Keratinocyte (primary cell): Measurements from ENCODE around the gene FSD2. TPM values are rescaled to one million over a fixed set of nuclear protein-coding genes. Genes with fewer than 3 reads are reported as not detected.

Source experiments
- DNase-seq: peaks from one replicate; pipeline ENCODE4 v3.0.0-alpha.2; 2011; ENCODE audit warnings: low read depth, missing footprints, low spot score
- FAIRE-seq: peaks from 2 replicates; lab custom pipeline; 2011; peaks lifted over from hg19 to GRCh38; lab: Jason Lieb, UNC
- H2AFZ ChIP-seq: 2 replicates; pipeline ENCODE4 v1.6.0; 2012; ENCODE audit warnings: low read length, control low read depth, inconsistent platforms; ENCODE audit not compliant: control insufficient read depth
- H3K27ac ChIP-seq: 2 replicates; pipeline ENCODE4 v1.5.1; 2011; ENCODE audit warnings: low read length; ENCODE audit not compliant: control insufficient read depth, insufficient read depth
- H3K27me3 ChIP-seq: 3 replicates; pipeline ENCODE4 v1.6.0; 2011; ENCODE audit warnings: low read length; ENCODE audit not compliant: control insufficient read depth, insufficient read depth; ENCODE audit errors: extremely low read depth
- H3K36me3 ChIP-seq, 2 experiments: 2 replicates in 1 of 2; 3 replicates in 1 of 2; pipeline ENCODE4 v1.5.1; 2011; ENCODE audit warnings: low read length in 2 of 2, mild to moderate bottlenecking in 1 of 2; ENCODE audit not compliant: control insufficient read depth in 2 of 2, insufficient read depth in 2 of 2; ENCODE audit errors: extremely low read depth in 1 of 2
- H3K4me1 ChIP-seq: 3 replicates; pipeline ENCODE4 v1.5.1; 2011; ENCODE audit warnings: low read length; ENCODE audit not compliant: control insufficient read depth, insufficient read depth; ENCODE audit errors: extremely low read depth
- H3K4me2 ChIP-seq: 3 replicates; pipeline ENCODE4 v1.6.0; 2011; ENCODE audit warnings: low read depth, low read length; ENCODE audit not compliant: control insufficient read depth, insufficient read depth; ENCODE audit errors: extremely low read depth
- H3K4me3 ChIP-seq, 3 experiments: fragments of 200-600 bp in 1 of 3; sonication (generic) in 1 of 3; 2 replicates in 2 of 3; 3 replicates in 1 of 3; pipeline ENCODE4 v1.5.1; 2011 to 2016; ENCODE audit warnings: low read length in 3 of 3, mild to moderate bottlenecking in 3 of 3, control low read depth in 2 of 3, inconsistent platforms in 1 of 3, low read depth in 1 of 3, mixed read lengths in 1 of 3, mixed run types in 1 of 3, moderate library complexity in 1 of 3; ENCODE audit not compliant: control insufficient read depth in 2 of 3, insufficient read depth in 2 of 3; ENCODE audit errors: extremely low read depth in 1 of 3
- H3K79me2 ChIP-seq: 2 replicates; pipeline ENCODE4 v1.6.0; 2012; ENCODE audit warnings: low read length; ENCODE audit not compliant: control insufficient read depth, insufficient read depth
- H3K9ac ChIP-seq: 3 replicates; pipeline ENCODE4 v1.6.0; 2011; ENCODE audit warnings: low read length; ENCODE audit not compliant: control insufficient read depth, insufficient read depth; ENCODE audit errors: extremely low read depth
- H3K9me1 ChIP-seq: 3 replicates; pipeline ENCODE4 v1.6.0; 2011; ENCODE audit warnings: low read length; ENCODE audit not compliant: control insufficient read depth, insufficient read depth; ENCODE audit errors: extremely low read depth
- H3K9me3 ChIP-seq: 2 replicates; pipeline ENCODE4 v1.5.1; 2012; ENCODE audit warnings: low read depth, low read length; ENCODE audit not compliant: control insufficient read depth
- H4K20me1 ChIP-seq: 3 replicates; pipeline ENCODE4 v1.6.0; 2011; ENCODE audit warnings: low read length; ENCODE audit not compliant: control insufficient read depth, insufficient read depth; ENCODE audit errors: extremely low read depth
- EZH2 ChIP-seq: IDR thresholded peaks from one replicate; pipeline ENCODE4 v1.6.1; 2012; ENCODE audit warnings: inconsistent platforms, mild to moderate bottlenecking, low read length, moderate library complexity
- dilution Hi-C: fragments of 300-500 bp; cut with MboI; formaldehyde crosslinking; loops from one replicate; pipeline ENCODE4 v1.7.0; 2020; ENCODE audit warnings: low sequenced_read_pairs; ENCODE audit not compliant: extremely low pct_ligation_motif_present
- polyA plus RNA-seq, 5 experiments: library from polyadenylated mRNA; depleted of rRNA in 3 of 5; stranded (reverse) in 3 of 5; stranded (forward) in 1 of 5; unstranded in 1 of 5; fragments of >200 nt; gene quantifications; 1 replicate in 1 of 5; 2 replicates in 3 of 5; 3 replicates in 1 of 5; pipeline versions ENCODE4 v1.2.1 to v1.2.3, GENCODE V29; 2011 to 2012; ENCODE audit warnings: missing spikeins in 2 of 5, low read depth in 1 of 5, low replicate concordance in 1 of 5
- TF ChIP-seq, protein P1 (sequence below), 3 experiments: IDR thresholded peaks in 1 of 3; conservative IDR thresholded peaks in 1 of 3; optimal IDR thresholded peaks in 1 of 3; 2 replicates in 2 of 3; 3 replicates in 1 of 3; pipeline versions ENCODE3 to v1.5.1; 2011; ENCODE audit warnings: low read length in 3 of 3, mild to moderate bottlenecking in 3 of 3, moderate library complexity in 2 of 3, control low read depth in 1 of 3, inconsistent platforms in 1 of 3; ENCODE audit not compliant: insufficient read depth in 2 of 3; ENCODE audit errors: extremely low read depth in 1 of 3

FSD2 gene
- polyA plus RNA-seq, 1 donor (not counting 4 experiments of a cell fraction or from before 2014, with no cell fraction given), result not detected

DNA sequence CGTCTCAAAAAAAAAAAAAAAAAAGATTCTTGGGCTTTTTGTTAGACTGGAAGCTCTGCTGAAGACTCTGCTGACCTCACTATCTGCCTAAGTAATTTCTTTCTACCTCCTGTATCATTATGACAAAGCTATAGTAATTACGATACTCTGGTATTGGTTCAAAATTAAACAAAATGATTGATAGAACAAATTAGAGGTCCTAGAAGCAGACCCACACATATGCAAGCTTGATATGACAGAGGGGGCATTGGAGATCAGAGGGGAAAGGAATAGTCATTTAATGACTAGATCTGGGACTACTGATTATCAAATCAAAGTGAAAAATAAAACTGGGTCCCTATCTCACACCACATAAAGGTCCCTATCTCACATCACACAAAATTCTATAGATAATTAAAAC is 74.3 kb downstream of the FSD2 start:
- FAIRE-seq, result no peak
- no peaks in the 10 kb centered on the region for H3K9me1 ChIP-seq
- no peak for DNase-seq

DNA sequence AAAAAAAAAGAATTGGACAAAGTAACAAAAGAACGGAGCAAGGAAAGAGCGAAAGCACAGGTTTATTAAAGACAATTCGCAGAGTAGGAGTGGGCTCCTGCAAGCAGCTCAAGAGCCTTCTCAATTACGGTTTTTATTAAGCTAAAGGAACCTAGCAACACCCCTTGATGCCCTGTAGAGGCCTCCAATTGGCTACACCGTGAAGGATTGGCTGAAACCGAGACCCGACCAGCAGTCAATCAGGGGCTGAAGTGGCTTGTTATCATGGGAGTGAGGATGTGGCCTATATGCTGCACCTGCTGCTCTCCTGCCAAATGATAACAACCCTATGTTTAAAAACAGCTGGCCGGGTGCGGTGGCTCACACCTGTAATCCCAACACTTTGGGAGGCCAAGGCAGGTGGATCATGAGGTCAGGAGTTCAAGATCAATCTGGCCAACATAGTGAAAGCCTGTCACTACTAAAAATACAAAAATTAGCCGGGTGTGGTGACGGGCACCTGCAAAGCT is 75.8 kb downstream of the FSD2 start:
- Histone ChIP-seq H3K4me1 (no peaks in the 10 kb centered on the region), H3K9me1 (no peaks in the 10 kb centered on the region), H4K20me1 (no peaks in the 10 kb centered on the region), H3K4me2 (no peak overlapping the region), H3K9ac (no peak overlapping the region), H3K79me2 (no peaks in the 10 kb centered on the region), H3K4me3 (no peak overlapping the region), H3K36me3 (peaks cover 0 to 2% of the 10 kb centered on the region in 2 experiments), H2AFZ (no peak overlapping the region), H3K27me3 (no peaks in the 10 kb centered on the region), H3K27ac (no peak overlapping the region), H3K9me3 (no peaks in the 10 kb centered on the region)
- TF ChIP-seq EZH2, result no peak
- DNase-seq (no peak), FAIRE-seq (no peak)
- dilution Hi-C loops, result no loop called here

More for the DNA sequence above, 74.3 kb downstream of the FSD2 start:
- no peaks in the 10 kb centered on the region for H3K79me2 ChIP-seq
- no peaks in the 10 kb centered on the region for H3K9me3 ChIP-seq
- no peaks in the 10 kb centered on the region for H4K20me1 ChIP-seq
- H3K36me3 ChIP-seq, result peaks cover 0 to 2% of the 10 kb centered on the region in 2 experiments
- TF ChIP-seq, protein P1, sequence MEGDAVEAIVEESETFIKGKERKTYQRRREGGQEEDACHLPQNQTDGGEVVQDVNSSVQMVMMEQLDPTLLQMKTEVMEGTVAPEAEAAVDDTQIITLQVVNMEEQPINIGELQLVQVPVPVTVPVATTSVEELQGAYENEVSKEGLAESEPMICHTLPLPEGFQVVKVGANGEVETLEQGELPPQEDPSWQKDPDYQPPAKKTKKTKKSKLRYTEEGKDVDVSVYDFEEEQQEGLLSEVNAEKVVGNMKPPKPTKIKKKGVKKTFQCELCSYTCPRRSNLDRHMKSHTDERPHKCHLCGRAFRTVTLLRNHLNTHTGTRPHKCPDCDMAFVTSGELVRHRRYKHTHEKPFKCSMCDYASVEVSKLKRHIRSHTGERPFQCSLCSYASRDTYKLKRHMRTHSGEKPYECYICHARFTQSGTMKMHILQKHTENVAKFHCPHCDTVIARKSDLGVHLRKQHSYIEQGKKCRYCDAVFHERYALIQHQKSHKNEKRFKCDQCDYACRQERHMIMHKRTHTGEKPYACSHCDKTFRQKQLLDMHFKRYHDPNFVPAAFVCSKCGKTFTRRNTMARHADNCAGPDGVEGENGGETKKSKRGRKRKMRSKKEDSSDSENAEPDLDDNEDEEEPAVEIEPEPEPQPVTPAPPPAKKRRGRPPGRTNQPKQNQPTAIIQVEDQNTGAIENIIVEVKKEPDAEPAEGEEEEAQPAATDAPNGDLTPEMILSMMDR (optimal IDR thresholded peaks at IDR 0.05 in 1 of 3, IDR thresholded peaks at IDR 0.05 in 1 of 3, conservative IDR thresholded peaks at IDR 0.05 in 1 of 3; ENCODE audit: extremely low read depth in 1 of 3, insufficient read depth in 2 of 3, low read length in 3 of 3), result no peak
- no peak overlapping the region for H3K4me2 ChIP-seq
- H3K4me3 ChIP-seq, result no peak overlapping the region
- no peaks in the 10 kb centered on the region for H3K27me3 ChIP-seq
- dilution Hi-C loops, result no loop called here
- H3K9ac ChIP-seq, result no peak overlapping the region
- H3K27ac ChIP-seq, result no peak overlapping the region
- H2AFZ ChIP-seq, result no peak overlapping the region
- H3K4me1 ChIP-seq, result no peaks in the 10 kb centered on the region

DNA sequence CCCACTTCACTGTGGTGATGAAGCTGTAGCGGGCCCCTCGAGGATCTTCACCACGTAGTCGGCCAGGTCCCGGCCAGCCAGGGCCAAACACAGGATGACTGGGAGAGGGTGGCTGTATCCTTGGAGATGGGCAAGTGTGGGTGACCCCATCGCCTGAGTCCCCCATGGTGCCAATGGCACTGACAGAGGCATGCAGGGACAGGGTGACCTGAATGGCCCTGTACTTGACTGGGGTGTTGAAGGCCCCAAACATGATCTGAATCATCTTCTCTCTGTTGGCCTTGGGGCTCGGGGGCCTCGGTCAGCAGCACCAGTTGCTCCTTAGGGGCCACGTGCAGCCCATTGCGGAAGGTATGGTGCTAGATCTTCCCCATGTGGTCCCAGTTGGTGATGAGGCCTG is 79.1 kb downstream of the FSD2 start:
- TF ChIP-seq EZH2, result no peak
- TF ChIP-seq, protein P1 (optimal IDR thresholded peaks at IDR 0.05 in 1 of 3, IDR thresholded peaks at IDR 0.05 in 1 of 3, conservative IDR thresholded peaks at IDR 0.05 in 1 of 3; ENCODE audit: extremely low read depth in 1 of 3, insufficient read depth in 2 of 3, low read length in 3 of 3), result no peak
- Histone ChIP-seq H4K20me1 (no peaks in the 10 kb centered on the region), H3K27me3 (no peaks in the 10 kb centered on the region), H3K79me2 (no peaks in the 10 kb centered on the region), H3K4me1 (no peaks in the 10 kb centered on the region), H3K9ac (no peak overlapping the region), H3K4me2 (no peak overlapping the region), H3K27ac (no peak overlapping the region), H3K9me3 (no peaks in the 10 kb centered on the region), H3K36me3 (peaks cover 0 to 2% of the 10 kb centered on the region in 2 experiments), H2AFZ (no peak overlapping the region), H3K4me3 (no peak overlapping the region), H3K9me1 (no peaks in the 10 kb centered on the region)
- DNase-seq, result no peak
- no peak for FAIRE-seq
- dilution Hi-C loops, result no loop called here
